HG03135 (cell line): ENCODE results near the gene GPATCH1.
A peak's percentile ranks its signal among the peaks of the same experiment; 100 is the strongest.

Experiments used
- ATAC-seq: cut with Tn5 transposase; IDR thresholded peaks from one replicate; pipeline ENCODE4 v1.9.1; 2021; ENCODE audit warnings: mild to moderate bottlenecking, moderate library complexity; ENCODE audit not compliant: unreplicated experiment

The GPATCH1 gene

DNA sequence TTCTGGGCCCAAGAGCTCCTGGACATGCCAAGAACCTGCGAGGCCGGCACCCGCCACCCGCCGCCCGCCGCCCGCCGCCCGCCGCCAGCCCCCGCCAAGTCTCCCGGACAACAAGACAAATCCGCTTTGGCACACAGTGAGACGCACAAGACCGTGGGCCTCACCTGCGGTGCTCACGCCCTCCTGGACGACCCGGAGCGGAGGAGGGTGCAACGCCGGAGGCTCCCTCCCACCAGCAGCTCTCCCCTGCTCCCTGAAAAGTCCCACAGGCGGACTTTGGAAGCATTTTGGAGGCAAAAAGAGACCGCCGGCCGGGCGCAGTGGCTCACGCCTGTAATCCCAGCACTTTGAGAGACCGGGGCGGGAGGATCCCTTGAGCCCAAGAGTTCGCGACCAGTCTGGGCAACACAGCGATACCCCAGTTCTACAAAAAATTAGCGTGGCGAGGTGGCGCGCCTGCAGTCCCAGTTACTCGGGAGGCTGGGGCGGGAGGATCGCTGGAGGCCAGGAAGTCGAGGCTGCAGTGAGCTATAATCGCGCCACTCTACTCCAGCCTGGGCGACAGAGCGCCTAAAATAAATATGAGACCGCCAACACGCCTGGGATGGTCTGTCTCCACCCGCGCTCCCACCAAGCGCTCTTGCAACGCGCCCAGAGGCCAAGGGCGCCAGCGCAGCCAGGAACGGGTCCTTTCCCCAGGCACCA is 17.1 kb upstream of the GPATCH1 start:
- ATAC-seq, result peak; percentile 23

DNA sequence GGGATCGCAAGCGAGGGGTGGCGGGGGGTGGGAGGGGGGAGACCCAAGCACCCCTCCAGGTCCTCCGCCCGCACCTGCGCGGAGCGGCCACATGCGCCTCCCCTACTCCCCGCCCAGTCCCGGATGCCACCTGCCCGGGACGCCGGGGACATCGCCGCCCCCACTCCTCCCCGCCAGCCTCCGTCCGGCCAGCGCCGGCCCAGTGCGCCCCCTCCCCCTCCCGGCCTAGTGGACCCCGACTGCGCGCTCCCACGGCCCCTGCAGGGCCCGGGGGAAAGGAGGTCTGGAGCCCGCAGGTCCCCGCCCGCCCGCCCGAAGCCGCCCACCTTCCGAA is 16.6 kb upstream of the GPATCH1 start:
- peak; percentile 44 for ATAC-seq

GRCh38 chr19:33064792-33065550 is 16.0 kb upstream of the GPATCH1 start, which contains the start of gene RHPN2:
Gene RHPN2 (minus strand): TSS chr19:33064888. CDS start chr19:33064852, 36 bp downstream.
- ATAC-seq, result peak; percentile 81

DNA sequence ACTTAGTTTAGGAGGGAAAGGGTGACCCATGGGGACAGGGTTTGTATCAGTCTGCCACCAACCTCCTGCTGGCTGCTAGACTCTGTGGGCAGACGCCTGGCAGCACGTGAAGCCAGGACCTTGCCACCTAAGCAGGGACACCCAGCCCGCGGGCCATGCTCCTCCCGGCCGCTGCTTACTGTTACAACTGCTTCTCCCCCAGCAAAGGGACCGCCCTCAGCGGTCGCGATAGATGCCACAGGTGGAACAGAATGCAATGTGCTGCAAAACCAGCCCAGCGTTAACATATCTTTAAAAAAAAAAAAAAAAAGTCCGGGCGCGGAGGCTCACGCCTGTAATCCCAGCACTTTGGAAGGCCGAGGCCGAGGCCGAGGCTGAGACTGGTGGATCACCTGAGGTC is 14.4 kb upstream of the GPATCH1 start:
- no peak for ATAC-seq

DNA sequence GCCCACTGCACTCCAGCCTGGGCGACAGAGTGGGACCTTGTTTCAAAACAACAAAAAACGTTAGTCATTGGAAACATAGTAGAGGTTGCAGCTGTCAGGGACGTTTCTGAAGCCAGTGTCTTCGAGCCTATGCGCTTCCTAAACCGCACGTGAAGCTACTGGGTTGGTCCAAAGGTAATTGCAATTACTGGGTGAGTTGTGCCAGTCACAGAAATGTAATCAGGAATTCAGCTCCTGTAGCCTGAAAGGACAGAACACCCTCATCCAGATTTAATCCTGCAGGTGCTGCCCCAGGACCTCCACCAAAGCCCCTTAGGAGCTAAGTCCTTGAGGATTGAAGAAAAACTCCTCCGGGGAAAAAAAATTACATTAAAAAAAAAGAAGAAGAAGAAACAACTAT is 13.9 kb upstream of the GPATCH1 start:
- no peak for ATAC-seq

GRCh38 chr19:33071887-33072286 is 9.1 kb upstream of the GPATCH1 start:
- no peak for ATAC-seq

- ATAC-seq, result no peak
These were observed 5.5 kb upstream of the GPATCH1 start for GRCh38 chr19:33075519-33075918.

GRCh38 chr19:33085570-33086128 is 4.7 kb downstream of the GPATCH1 start:
- no peak for ATAC-seq

- ATAC-seq, result no peak
These were observed 6.0 kb downstream of the GPATCH1 start for GRCh38 chr19:33086955-33087354.

DNA sequence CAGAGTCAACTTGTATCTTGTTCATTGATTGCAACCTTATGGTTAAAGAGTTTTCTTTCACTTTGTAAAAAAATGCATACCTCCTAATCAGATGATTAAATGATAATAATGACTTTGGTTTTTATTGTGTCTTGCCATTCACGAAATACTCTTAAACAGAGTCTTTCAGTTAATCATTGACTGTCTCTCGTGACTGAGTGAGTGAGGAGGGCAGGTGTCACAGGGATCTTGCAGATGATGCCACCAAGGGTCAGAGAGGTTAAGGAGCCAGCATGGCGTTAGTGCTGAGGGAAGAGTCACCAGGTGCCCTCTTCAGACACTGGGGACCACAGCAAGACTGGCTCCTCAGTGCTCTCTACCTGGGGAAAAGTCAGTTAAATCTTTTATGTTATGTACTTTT is 8.0 kb downstream of the GPATCH1 start:
- no peak for ATAC-seq

DNA sequence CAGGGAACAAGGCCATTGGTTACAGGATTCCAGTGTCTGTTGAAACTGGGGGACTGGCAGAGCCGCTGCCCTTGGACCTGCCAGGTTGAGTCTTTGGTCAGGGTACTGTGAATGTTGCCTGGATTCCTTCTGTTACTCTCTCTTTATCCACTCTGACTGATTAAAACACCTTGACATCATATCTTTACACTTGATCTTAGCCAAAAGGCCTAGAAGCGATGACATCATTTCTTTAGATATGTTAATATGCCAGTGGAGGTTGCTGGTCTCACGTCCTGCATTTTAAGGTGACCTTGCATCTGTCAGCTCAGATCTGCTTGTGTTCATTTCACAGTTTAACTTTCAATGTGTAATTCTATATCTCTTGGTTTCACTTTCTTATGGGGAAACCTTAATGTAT is 9.2 kb downstream of the GPATCH1 start:
- ATAC-seq, result no peak

- no peak for ATAC-seq
These were observed 12.6 kb downstream of the GPATCH1 start for GRCh38 chr19:33093420-33094210.

DNA sequence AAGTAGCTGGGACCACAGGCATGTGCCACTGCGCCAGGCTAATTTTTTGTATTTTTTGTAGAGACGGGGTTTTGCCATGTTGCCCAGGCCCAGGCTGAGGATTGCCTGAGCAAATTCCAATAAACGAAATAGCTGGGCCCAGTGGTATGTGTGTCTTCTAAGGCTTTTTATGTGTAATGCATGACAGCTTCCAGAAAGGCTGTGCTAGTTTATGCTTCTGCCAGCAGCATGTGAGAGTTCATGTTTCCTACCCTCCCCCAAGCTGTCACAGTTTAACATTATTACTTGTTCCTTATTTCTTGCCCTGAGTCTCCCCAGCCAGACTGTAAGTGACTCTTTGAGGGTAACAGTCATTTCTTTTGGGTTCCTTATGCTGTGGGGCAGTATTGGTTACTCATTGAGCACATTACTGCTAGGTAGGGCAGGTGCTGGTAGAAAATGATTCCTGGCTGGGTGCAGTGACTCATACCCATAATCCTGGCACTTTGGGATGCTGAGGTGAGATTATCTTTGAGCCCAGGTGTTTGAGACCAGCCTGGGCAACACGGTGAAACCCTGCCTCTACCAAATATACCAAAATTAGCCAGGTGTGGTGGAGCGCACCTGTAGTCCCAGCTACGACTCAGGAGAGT is 13.6 kb downstream of the GPATCH1 start:
- no peak for ATAC-seq

DNA sequence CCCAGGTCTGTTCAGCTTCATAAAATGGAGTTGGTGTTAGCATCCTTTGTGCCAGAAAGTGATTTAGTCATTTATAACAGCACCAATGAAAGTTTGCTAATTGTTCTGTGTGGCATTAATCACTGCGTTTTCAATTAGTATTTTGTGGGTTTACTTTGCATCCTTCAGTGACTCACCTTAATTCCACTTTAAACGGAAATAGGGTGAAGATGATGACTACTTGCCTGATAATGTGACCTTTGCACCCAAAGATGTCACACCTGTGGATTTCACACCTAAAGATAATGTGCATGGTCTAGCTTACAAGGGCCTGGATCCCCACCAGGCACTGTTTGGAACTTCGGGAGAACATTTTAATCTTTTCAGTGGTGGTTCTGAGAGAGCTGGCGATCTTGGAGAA is 15.0 kb downstream of the GPATCH1 start:
- ATAC-seq, result no peak

GRCh38 chr19:33098055-33098534 is 17.1 kb downstream of the GPATCH1 start:
- no peak for ATAC-seq

GRCh38 chr19:33100894-33101644 is 20.1 kb downstream of the GPATCH1 start:
- ATAC-seq, result no peak

DNA sequence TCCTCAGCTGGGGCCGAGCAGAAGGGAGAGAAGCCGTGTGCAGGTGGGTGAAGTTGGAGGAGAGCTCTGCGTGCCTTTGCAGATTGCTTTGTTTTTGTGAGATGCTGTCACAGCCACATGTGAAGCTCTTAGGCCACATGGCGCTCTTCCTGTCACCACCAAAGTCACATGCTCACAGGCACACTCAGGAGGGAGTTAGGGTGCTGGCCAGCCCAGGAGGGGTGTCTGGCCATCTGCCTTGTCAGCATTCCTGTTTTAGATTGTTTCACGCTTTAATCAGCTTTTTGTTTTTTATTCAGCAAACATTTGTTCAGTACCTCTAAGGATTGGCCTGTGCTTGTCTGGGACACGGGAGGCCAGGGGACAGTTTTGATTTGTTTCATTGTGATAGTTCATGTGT is 21.9 kb downstream of the GPATCH1 start:
- ATAC-seq, result no peak

DNA sequence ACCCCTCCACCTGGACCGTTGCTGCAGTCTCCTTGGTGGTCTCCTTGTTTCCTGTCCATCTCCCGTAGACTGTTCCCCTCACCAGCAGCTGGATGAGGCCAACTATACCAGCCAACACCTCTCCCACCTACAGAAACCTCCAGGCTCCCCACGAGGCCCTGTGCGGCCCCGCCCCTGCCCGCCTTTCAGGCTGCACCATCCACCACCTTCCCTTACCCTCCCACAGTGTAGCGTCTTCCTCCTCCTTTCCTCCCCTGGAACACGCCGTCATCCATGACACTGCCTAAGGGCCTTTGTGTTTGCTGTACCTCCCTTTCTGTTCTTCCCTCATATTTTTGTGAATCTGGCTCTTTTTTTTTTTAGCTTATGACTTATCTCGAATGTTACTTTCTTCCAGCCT is 27.2 kb downstream of the GPATCH1 start:
- no peak for ATAC-seq

DNA sequence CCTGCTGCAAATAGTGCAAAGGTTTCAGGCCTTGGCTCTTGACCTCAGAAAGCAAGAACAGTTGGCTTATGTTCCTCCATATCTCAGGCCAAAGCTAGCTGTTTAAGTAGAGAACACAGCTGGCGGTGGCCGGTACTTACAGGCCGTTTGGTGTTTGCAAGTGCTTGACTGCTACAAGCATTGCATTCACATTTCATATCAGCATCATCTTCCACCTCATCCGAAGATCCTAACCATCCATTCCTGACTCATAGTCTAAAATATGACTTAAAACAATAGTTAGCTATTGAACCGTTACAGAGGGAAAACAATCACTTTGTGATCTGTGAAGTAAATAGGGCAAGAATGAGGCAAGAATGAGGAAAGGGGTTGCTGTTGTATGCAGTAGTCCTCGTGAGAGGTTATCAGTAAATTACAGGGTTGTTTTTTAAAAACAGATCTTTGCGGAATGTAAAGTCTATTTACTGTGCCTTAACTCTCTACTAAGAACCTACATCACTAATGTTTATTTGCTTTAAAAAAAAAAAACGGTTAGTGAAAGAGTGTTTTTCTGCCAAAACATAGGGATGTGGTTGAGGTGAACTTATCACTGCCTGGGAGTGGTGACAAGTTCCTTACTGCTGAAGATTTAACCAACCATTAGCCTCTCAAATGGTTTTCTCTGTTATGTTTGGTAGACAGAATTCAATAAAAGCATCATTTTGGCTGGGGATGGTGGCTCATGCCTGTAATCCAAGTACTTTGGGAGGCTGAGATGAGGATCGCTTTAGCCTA is 29.3 kb downstream of the GPATCH1 start:
- no peak for ATAC-seq
